ENCODE data around the gene PPAN. TPM values are rescaled to one million over a fixed set of nuclear protein-coding genes. Genes with fewer than 3 reads are reported as not detected.
A peak's percentile ranks its signal among the peaks of the same experiment; 100 is the strongest.

PPAN gene
- 100 to 1,000 TPM; 106 to 117 TPM for total RNA-seq

- Mint-ChIP-seq H3K36me3 (ENCODE audit: insufficient read depth in 2 of 2) (peaks cover 7 to 26% of the 10 kb centered on the region in 2 donors), H3K27me3 (ENCODE audit: low read depth) (no peaks in the 10 kb centered on the region), H3K4me3 (peak within 1 kb of the TSS; percentile 91 to 92), H3K9me3 (no peaks in the 10 kb centered on the region), H3K4me1 (ENCODE audit: low read depth) (peaks cover 86% of the 10 kb centered on the region), H3K27ac (peak within 1 kb of the TSS; percentile 99)
- peak; percentile 70 to 72 for ATAC-seq (replicated peaks in 1 of 2)
- DNase-seq = peak; percentile 98 to 99
Observed at GRCh38 chr19:10106100-10106936, at the start of gene PPAN. Gene PPAN, plus strand, starts transcription at chr19:10106362. Its CDS starts 33 bp downstream, at chr19:10106395.

- H3K36me3 Mint-ChIP-seq (ENCODE audit: insufficient read depth in 2 of 2) = no peaks in the 10 kb centered on the region
- H3K27me3 Mint-ChIP-seq (ENCODE audit: low read depth) = peaks cover 14% of the 10 kb centered on the region
- no peaks in the 10 kb centered on the region for H3K4me1 Mint-ChIP-seq (ENCODE audit: low read depth)
- ATAC-seq (replicated peaks in 1 of 2) (no peak), DNase-seq (no peak)
- no peak overlapping the region for H3K4me3 Mint-ChIP-seq
- H3K27ac Mint-ChIP-seq = no peak overlapping the region
- no peaks in the 10 kb centered on the region for H3K9me3 Mint-ChIP-seq
Observed at GRCh38 chr19:10061717-10062310, 44.3 kb upstream of the PPAN start.

- Mint-ChIP-seq H3K4me1 (ENCODE audit: low read depth) (peaks cover 4% of the 10 kb centered on the region), H3K9me3 (no peaks in the 10 kb centered on the region), H3K27ac (no peak overlapping the region), H3K36me3 (ENCODE audit: insufficient read depth in 2 of 2) (peaks cover 2% of the 10 kb centered on the region in 2 donors), H3K4me3 (no peak overlapping the region), H3K27me3 (ENCODE audit: low read depth) (peaks cover 9% of the 10 kb centered on the region)
- DNase-seq = no peak
- no peak for ATAC-seq (replicated peaks in 1 of 2)
Observed at GRCh38 chr19:10068205-10068604, 38.0 kb upstream of the PPAN start.

- no peak for ATAC-seq (replicated peaks in 1 of 2)
- peaks cover under 1% of the 10 kb centered on the region for H3K27me3 Mint-ChIP-seq (ENCODE audit: low read depth)
- H3K27ac Mint-ChIP-seq = no peak overlapping the region
- H3K9me3 Mint-ChIP-seq = peaks cover 0 to under 1% of the 10 kb centered on the region in 2 donors
- H3K36me3 Mint-ChIP-seq (ENCODE audit: insufficient read depth in 2 of 2) = peaks cover 2 to 3% of the 10 kb centered on the region in 2 donors
- DNase-seq = no peak
- no peak overlapping the region for H3K4me3 Mint-ChIP-seq
- peaks cover 4% of the 10 kb centered on the region for H3K4me1 Mint-ChIP-seq (ENCODE audit: low read depth)
Observed at GRCh38 chr19:10069046-10069445, 37.1 kb upstream of the PPAN start.

- Mint-ChIP-seq H3K4me3 (no peak overlapping the region), H3K36me3 (ENCODE audit: insufficient read depth in 2 of 2) (peaks cover 2 to 3% of the 10 kb centered on the region in 2 donors), H3K4me1 (ENCODE audit: low read depth) (peaks cover 4% of the 10 kb centered on the region), H3K27me3 (ENCODE audit: low read depth) (no peaks in the 10 kb centered on the region), H3K27ac (no peak overlapping the region), H3K9me3 (peaks cover 0 to 3% of the 10 kb centered on the region in 2 donors)
- no peak for DNase-seq
- no peak for ATAC-seq (replicated peaks in 1 of 2)
Observed at GRCh38 chr19:10070730-10071446, 35.3 kb upstream of the PPAN start.

- Mint-ChIP-seq H3K27ac (no peak overlapping the region), H3K27me3 (ENCODE audit: low read depth) (no peaks in the 10 kb centered on the region), H3K4me3 (no peak overlapping the region), H3K4me1 (ENCODE audit: low read depth) (no peaks in the 10 kb centered on the region), H3K36me3 (ENCODE audit: insufficient read depth in 2 of 2) (peaks cover 2 to 3% of the 10 kb centered on the region in 2 donors), H3K9me3 (peaks cover 0 to 3% of the 10 kb centered on the region in 2 donors)
- peak; percentile 34 to 60 for DNase-seq
- peak; percentile 55 to 82 for ATAC-seq (replicated peaks in 1 of 2)
Observed at GRCh38 chr19:10074153-10074552, 32.0 kb upstream of the PPAN start.

- no peak overlapping the region for H3K27ac Mint-ChIP-seq
- H3K4me3 Mint-ChIP-seq = no peak overlapping the region
- no peaks in the 10 kb centered on the region for H3K27me3 Mint-ChIP-seq (ENCODE audit: low read depth)
- ATAC-seq (replicated peaks in 1 of 2) (no peak), DNase-seq (no peak)
- no peaks in the 10 kb centered on the region for H3K4me1 Mint-ChIP-seq (ENCODE audit: low read depth)
- H3K9me3 Mint-ChIP-seq = peaks cover 0 to 3% of the 10 kb centered on the region in 2 donors
- peaks cover 2 to 3% of the 10 kb centered on the region in 2 donors for H3K36me3 Mint-ChIP-seq (ENCODE audit: insufficient read depth in 2 of 2)
Observed at GRCh38 chr19:10076535-10076934, 29.6 kb upstream of the PPAN start.

- Mint-ChIP-seq H3K9me3 (peaks cover 0 to 3% of the 10 kb centered on the region in 2 donors), H3K27me3 (ENCODE audit: low read depth) (no peaks in the 10 kb centered on the region), H3K4me1 (ENCODE audit: low read depth) (no peaks in the 10 kb centered on the region), H3K36me3 (ENCODE audit: insufficient read depth in 2 of 2) (no peaks in the 10 kb centered on the region), H3K27ac (no peak overlapping the region), H3K4me3 (no peak overlapping the region)
- no peak for ATAC-seq (replicated peaks in 1 of 2)
- DNase-seq = no peak
Observed at GRCh38 chr19:10078329-10078728, 27.8 kb upstream of the PPAN start.

GRCh38 chr19:10079031-10079453 is 27.1 kb upstream of the PPAN start:
- Mint-ChIP-seq H3K4me1 (ENCODE audit: low read depth) (no peaks in the 10 kb centered on the region), H3K27me3 (ENCODE audit: low read depth) (no peaks in the 10 kb centered on the region), H3K36me3 (ENCODE audit: insufficient read depth in 2 of 2) (no peaks in the 10 kb centered on the region), H3K27ac (no peak overlapping the region), H3K4me3 (no peak overlapping the region), H3K9me3 (peaks cover 0 to 2% of the 10 kb centered on the region in 2 donors)
- DNase-seq (no peak), ATAC-seq (replicated peaks in 1 of 2) (no peak)

GRCh38 chr19:10083911-10084310 is 22.3 kb upstream of the PPAN start:
- Mint-ChIP-seq H3K27me3 (ENCODE audit: low read depth) (no peaks in the 10 kb centered on the region), H3K36me3 (ENCODE audit: insufficient read depth in 2 of 2) (peaks cover 1 to 2% of the 10 kb centered on the region in 2 donors), H3K27ac (no peak overlapping the region), H3K9me3 (no peaks in the 10 kb centered on the region), H3K4me1 (ENCODE audit: low read depth) (peaks cover 14% of the 10 kb centered on the region), H3K4me3 (no peak overlapping the region)
- ATAC-seq (replicated peaks in 1 of 2) (no peak), DNase-seq (no peak)

GRCh38 chr19:10084803-10085202 is 21.4 kb upstream of the PPAN start:
- peaks cover 1 to 2% of the 10 kb centered on the region in 2 donors for H3K36me3 Mint-ChIP-seq (ENCODE audit: insufficient read depth in 2 of 2)
- no peaks in the 10 kb centered on the region for H3K27me3 Mint-ChIP-seq (ENCODE audit: low read depth)
- no peak for DNase-seq
- H3K4me1 Mint-ChIP-seq (ENCODE audit: low read depth) = peaks cover 14% of the 10 kb centered on the region
- peak overlapping the region; percentile 6 to 89 for H3K4me3 Mint-ChIP-seq
- no peaks in the 10 kb centered on the region for H3K9me3 Mint-ChIP-seq
- no peak for ATAC-seq (replicated peaks in 1 of 2)
- peak overlapping the region; percentile 15 for H3K27ac Mint-ChIP-seq

- peak within 1 kb of the TSS; percentile 87 to 89 for H3K4me3 Mint-ChIP-seq
- H3K27me3 Mint-ChIP-seq (ENCODE audit: low read depth) = no peaks in the 10 kb centered on the region
- peaks cover 1 to 2% of the 10 kb centered on the region in 2 donors for H3K36me3 Mint-ChIP-seq (ENCODE audit: insufficient read depth in 2 of 2)
- peak within 1 kb of the TSS; percentile 52 for H3K27ac Mint-ChIP-seq
- no peaks in the 10 kb centered on the region for H3K9me3 Mint-ChIP-seq
- peak; percentile 97 to 99 for ATAC-seq (replicated peaks in 1 of 2)
- DNase-seq = peak; percentile 88 to 93
- peaks cover 14% of the 10 kb centered on the region for H3K4me1 Mint-ChIP-seq (ENCODE audit: low read depth)
Observed at GRCh38 chr19:10085641-10086590, 20.2 kb upstream of the PPAN start, which contains the start of gene SHFL. Gene SHFL, plus strand, starts transcription at chr19:10086317. Its CDS starts 111 bp downstream, at chr19:10086428.
